Peyer's patch (tissue), 4 donors: Measurements from ENCODE around the gene SLC18A3.

ENCODE experiments used
- CTCF ChIP-seq, 6 experiments: fragments of 450-650 bp in 4 of 6; fragments of 200-600 bp in 2 of 6; sonication (generic) in 1 of 6; IDR thresholded peaks; one replicate each; pipeline ENCODE4 v1.5.1; 2017 to 2019; ENCODE audit warnings: antibody characterized with exemption in 6 of 6, mild to moderate bottlenecking in 3 of 6, moderate library complexity in 1 of 6
- POLR2A ChIP-seq, 2 donors: fragments of 450-650 bp; IDR thresholded peaks; one replicate each; pipeline ENCODE4 v1.5.1; 2017; ENCODE audit warnings: antibody characterized with exemption in 2 of 2, mild to moderate bottlenecking in 2 of 2, moderate library complexity in 2 of 2

- TF ChIP-seq CTCF (IDR thresholded peaks at IDR 0.05) (no peak), POLR2A (IDR thresholded peaks at IDR 0.05) (no peak)
These were observed 11.5 kb downstream of the SLC18A3 start for GRCh38 chr10:49621561-49621960.
